SK-N-SH (cell line): ENCODE measurements around the gene CHDH. TPM values are rescaled to one million over a fixed set of nuclear protein-coding genes. Genes with fewer than 3 reads are reported as not detected.

Experiments used
- CTCF ChIA-PET: fragments of 300-600, 350-600 bp; formaldehyde crosslinking; extraction: SDS; loops from one replicate; lab custom pipeline; 2021; lab: Yijun Ruan, JAX
- POLR2A ChIA-PET: fragments of 350-600 bp; sonication (Branson Sonifier 250); formaldehyde crosslinking; extraction: SDS; loops from one replicate; lab custom pipeline; 2020; ENCODE audit warnings: antibody characterized with exemption, inconsistent platforms; lab: Yijun Ruan, JAX
- DNase-seq: peaks from one replicate; pipeline ENCODE4 v3.0.0; 2012
- H2AFZ ChIP-seq: fragments of 200-600 bp; sonication (generic); 2 replicates; pipeline ENCODE4 v1.8.1; 2016; ENCODE audit warnings: antibody characterized with exemption, mild to moderate bottlenecking, low read depth
- H3F3A ChIP-seq: fragments of 200-600 bp; sonication (generic); replicated peaks from 2 replicates; pipeline ENCODE3; 2016; ENCODE audit warnings: antibody characterized with exemption, mild to moderate bottlenecking; ENCODE audit not compliant: insufficient read depth
- H3K27ac ChIP-seq, 2 experiments: fragments of 200-500 bp in 1 of 2; fragments of 200-600 bp in 1 of 2; sonication (Bioruptor generic) in 1 of 2; sonication (generic), shearing (Covaris generic) in 1 of 2; 2 replicates each; pipeline versions ENCODE4 v1.5.1 to v1.6.1; 2014 to 2016; ENCODE audit warnings: low read depth in 2 of 2, inconsistent platforms in 1 of 2, low read length in 1 of 2, mild to moderate bottlenecking in 1 of 2, mixed read lengths in 1 of 2
- H3K27me3 ChIP-seq: fragments of 200-600 bp; sonication (generic), shearing (Covaris generic); 2 replicates; pipeline ENCODE4 v1.6.1; 2016; ENCODE audit warnings: mixed run types; ENCODE audit not compliant: insufficient read depth
- H3K36me3 ChIP-seq, 2 experiments: fragments of 200-500 bp in 1 of 2; fragments of 200-600 bp in 1 of 2; sonication (Bioruptor generic) in 1 of 2; sonication (generic) in 1 of 2; replicated peaks in 1 of 2; 2 replicates each; pipeline versions ENCODE3 to v1.5.1; 2014 to 2016; ENCODE audit warnings: low read length in 1 of 2, mild to moderate bottlenecking in 1 of 2; ENCODE audit not compliant: insufficient read depth in 2 of 2, control insufficient read depth in 1 of 2
- H3K4me1 ChIP-seq, 2 experiments: fragments of 200-500 bp in 1 of 2; fragments of 200-600 bp in 1 of 2; sonication (Bioruptor generic) in 1 of 2; sonication (generic), shearing (Covaris generic) in 1 of 2; 2 replicates each; pipeline versions ENCODE4 v1.5.1 to v1.6.1; 2014 to 2016; ENCODE audit warnings: low read depth in 1 of 2, low read length in 1 of 2, mixed run types in 1 of 2; ENCODE audit not compliant: insufficient read depth in 2 of 2, control insufficient read depth in 1 of 2
- H3K4me2 ChIP-seq: fragments of 200-600 bp; sonication (generic), shearing (Covaris generic); 2 replicates; pipeline ENCODE4 v1.6.1; 2017; ENCODE audit warnings: mixed run types
- H3K4me3 ChIP-seq, 2 experiments: fragments of 200-500 bp in 1 of 2; fragments of 200-600 bp in 1 of 2; sonication (Bioruptor generic) in 1 of 2; sonication (generic), shearing (Covaris generic) in 1 of 2; 2 replicates each; pipeline versions ENCODE4 v1.5.1 to v1.8.1; 2014 to 2016; ENCODE audit warnings: low read depth in 2 of 2, inconsistent platforms in 1 of 2, low read length in 1 of 2, mild to moderate bottlenecking in 1 of 2, mixed read lengths in 1 of 2, moderate library complexity in 1 of 2
- H3K79me2 ChIP-seq: fragments of 200-600 bp; sonication (generic); 2 replicates; pipeline ENCODE4 v1.8.1; 2017; ENCODE audit warnings: mild to moderate bottlenecking; ENCODE audit not compliant: insufficient read depth
- H3K9ac ChIP-seq: fragments of 200-600 bp; sonication (generic); 2 replicates; pipeline ENCODE4 v1.6.1; 2017; ENCODE audit warnings: mixed run types
- H3K9me2 ChIP-seq: fragments of 200-600 bp; sonication (generic); 2 replicates; pipeline ENCODE4 v1.6.1; 2017; ENCODE audit warnings: mixed run types
- H3K9me3 ChIP-seq: fragments of 200-600 bp; sonication (generic); 2 replicates; pipeline ENCODE4 v1.6.1; 2017; ENCODE audit warnings: mixed run types, mild to moderate bottlenecking, moderate library complexity
- H4K20me1 ChIP-seq: fragments of 200-600 bp; sonication (generic); 2 replicates; pipeline ENCODE4 v1.6.1; 2017; ENCODE audit warnings: mild to moderate bottlenecking, mixed run types; ENCODE audit not compliant: insufficient read depth
- CTCF ChIP-seq: fragments of 200-600 bp; sonication (generic); IDR thresholded peaks from 2 replicates; pipeline ENCODE4 v1.6.1; 2017; ENCODE audit warnings: antibody characterized with exemption, mild to moderate bottlenecking, moderate library complexity
- ELF1 ChIP-seq: IDR thresholded peaks from 2 replicates; pipeline ENCODE4 v1.4.0; 2012
- EP300 ChIP-seq, 2 experiments: IDR thresholded peaks; 2 replicates each; pipeline versions ENCODE4 v1.4.0 to v1.6.1; 2012; ENCODE audit warnings: borderline replicate concordance in 1 of 2, low read depth in 1 of 2, low read length in 1 of 2
- FOSL2 ChIP-seq: IDR thresholded peaks from 2 replicates; pipeline ENCODE4 v1.4.0; 2012; ENCODE audit warnings: low read depth, mild to moderate bottlenecking, moderate library complexity, borderline replicate concordance
- FOXM1 ChIP-seq: IDR thresholded peaks from 2 replicates; pipeline ENCODE4 v1.4.0; 2012; ENCODE audit warnings: low read depth, mild to moderate bottlenecking
- GABPA ChIP-seq: IDR thresholded peaks from 2 replicates; pipeline ENCODE4 v1.4.0; 2012; ENCODE audit warnings: low read depth, mild to moderate bottlenecking
- POLR2AphosphoS5 ChIP-seq: IDR thresholded peaks from 2 replicates; pipeline ENCODE4 v1.6.1; 2012; ENCODE audit warnings: low read depth, low read length
- RCOR1 ChIP-seq: fragments of 150-350 bp; IDR thresholded peaks from 2 replicates; pipeline ENCODE4 v1.6.1; 2017; ENCODE audit warnings: antibody characterized with exemption, low read length
- RFX5 ChIP-seq: IDR thresholded peaks from 2 replicates; pipeline ENCODE4 v1.6.1; 2012; ENCODE audit warnings: mild to moderate bottlenecking, improper control_type of control experiment, low read length
- RXRA ChIP-seq: IDR thresholded peaks from 2 replicates; pipeline ENCODE4 v1.4.0; 2012; ENCODE audit warnings: low read depth, mild to moderate bottlenecking, borderline replicate concordance
- SIN3A ChIP-seq: IDR thresholded peaks from 2 replicates; pipeline ENCODE4 v1.6.1; 2012; ENCODE audit warnings: low read depth, mild to moderate bottlenecking, low read length, moderate library complexity, borderline replicate concordance
- TAF1 ChIP-seq: IDR thresholded peaks from 2 replicates; pipeline ENCODE4 v1.6.1; 2012; ENCODE audit warnings: low read depth, mild to moderate bottlenecking, low read length, moderate library complexity, borderline replicate concordance
- USF1 ChIP-seq: IDR thresholded peaks from 2 replicates; pipeline ENCODE4 v1.4.0; 2012; ENCODE audit warnings: low read depth, borderline replicate concordance
- whole genome bisulfite sequencing: methylation state at CpG from one replicate; pipeline ENCODE4 v1.1.6; 2017; ENCODE audit warnings: low lambda C conversion rate; 5-methylcytosine and 5-hydroxymethylcytosine counted together
- polyA plus RNA-seq, 3 experiments: library from polyadenylated mRNA; depleted of rRNA; stranded (reverse); fragments of >200 nt; gene quantifications; 2 replicates each; pipeline ENCODE4 v1.2.3, GENCODE V29; 2012
- TF ChIP-seq, protein P1 (sequence below): IDR thresholded peaks from 2 replicates; pipeline ENCODE4; 2012

The CHDH gene
- polyA plus RNA-seq, 1 of the 3 experiments (the other 2 are of a cell fraction): 0.33 TPM

DNA sequence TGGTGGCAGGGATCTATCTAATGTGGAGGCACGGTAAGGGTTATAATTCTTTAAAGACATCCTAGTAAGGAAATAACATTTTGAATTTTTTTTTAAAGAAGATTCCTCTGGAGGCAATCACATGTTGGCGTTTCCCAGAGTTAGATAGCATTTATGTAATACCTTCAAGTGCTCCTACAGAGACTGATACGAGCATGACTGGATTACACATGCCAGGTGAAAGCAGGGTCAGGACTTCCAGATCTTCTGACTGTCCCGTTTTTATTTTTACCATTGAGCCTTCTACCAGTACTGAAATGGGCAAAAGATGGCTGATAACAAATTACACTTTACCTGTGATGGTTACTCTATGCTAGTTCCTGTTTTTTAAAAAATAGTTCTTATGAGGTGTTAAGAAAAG is 14.0 kb upstream of the CHDH start:
- no peak overlapping the region for H3K27ac ChIP-seq
- H3K79me2 ChIP-seq: no peaks in the 10 kb centered on the region
- no peaks in the 10 kb centered on the region for H3K9me3 ChIP-seq
- CTCF ChIA-PET: no interaction called here
- TF ChIP-seq SIN3A (no peak), FOSL2 (no peak), FOXM1 (no peak), RFX5 (no peak), RCOR1 (no peak), RXRA (no peak), POLR2AphosphoS5 (no peak), CTCF (no peak), USF1 (no peak)
- TF ChIP-seq, protein P1, sequence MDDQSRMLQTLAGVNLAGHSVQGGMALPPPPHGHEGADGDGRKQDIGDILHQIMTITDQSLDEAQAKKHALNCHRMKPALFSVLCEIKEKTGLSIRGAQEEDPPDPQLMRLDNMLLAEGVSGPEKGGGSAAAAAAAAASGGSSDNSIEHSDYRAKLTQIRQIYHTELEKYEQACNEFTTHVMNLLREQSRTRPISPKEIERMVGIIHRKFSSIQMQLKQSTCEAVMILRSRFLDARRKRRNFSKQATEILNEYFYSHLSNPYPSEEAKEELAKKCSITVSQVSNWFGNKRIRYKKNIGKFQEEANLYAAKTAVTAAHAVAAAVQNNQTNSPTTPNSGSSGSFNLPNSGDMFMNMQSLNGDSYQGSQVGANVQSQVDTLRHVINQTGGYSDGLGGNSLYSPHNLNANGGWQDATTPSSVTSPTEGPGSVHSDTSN: no peak
- TF ChIP-seq, all 33 proteins: peak for 0
- Histone ChIP-seq H4K20me1 (no peaks in the 10 kb centered on the region), H3K4me1 (no peaks in the 10 kb centered on the region), H3K27me3 (no peaks in the 10 kb centered on the region), H3K9me2 (peaks cover 2% of the 10 kb centered on the region; the same call in 1 of the 2 replicates), H2AFZ (no peak overlapping the region), H3F3A (no peaks in the 10 kb centered on the region), H3K36me3 (peaks cover 16 to 49% of the 10 kb centered on the region in 2 experiments), H3K9ac (no peak overlapping the region), H3K4me3 (no peak overlapping the region), H3K4me2 (no peak overlapping the region)
- no peak for DNase-seq
- 92% methylated on average over 4 of the region's 4 CpGs for WGBS
- POLR2A ChIA-PET: no interaction called here

DNA sequence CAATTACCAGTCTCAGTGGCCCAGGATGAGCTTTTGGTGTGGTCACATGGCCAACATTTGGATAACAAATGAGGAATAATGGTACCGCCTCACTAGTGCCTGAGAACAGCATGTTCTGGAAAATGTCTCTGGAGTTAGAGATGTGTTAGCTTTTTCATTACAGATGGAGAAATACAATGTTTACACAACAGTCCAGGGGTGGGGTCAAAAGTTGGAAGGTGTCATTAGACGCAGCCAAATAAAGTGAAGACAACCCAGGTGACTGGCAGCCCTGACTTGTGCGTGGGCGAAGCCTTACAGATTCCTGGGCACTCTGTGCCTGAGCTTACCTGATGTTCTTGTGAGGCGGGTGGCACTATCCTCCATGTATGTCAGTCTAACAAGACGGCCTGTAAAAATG is 13.0 kb upstream of the CHDH start:
- Histone ChIP-seq H2AFZ (no peak overlapping the region), H3F3A (no peaks in the 10 kb centered on the region), H3K9me2 (peaks cover 2% of the 10 kb centered on the region; the same call in 1 of the 2 replicates), H3K4me1 (no peaks in the 10 kb centered on the region), H3K9ac (no peak overlapping the region), H4K20me1 (no peaks in the 10 kb centered on the region), H3K36me3 (peaks cover 16 to 40% of the 10 kb centered on the region in 2 experiments), H3K9me3 (no peaks in the 10 kb centered on the region), H3K79me2 (no peaks in the 10 kb centered on the region), H3K4me3 (no peak overlapping the region), H3K4me2 (no peak overlapping the region), H3K27me3 (no peaks in the 10 kb centered on the region), H3K27ac (no peak overlapping the region)
- ChIA-PET POLR2A (no interaction called here), CTCF (no interaction called here)
- no peak for DNase-seq
- WGBS: 97% methylated on average over 6 of the region's 6 CpGs
- TF ChIP-seq USF1 (no peak), FOXM1 (no peak), TAF1 (no peak), ELF1 (no peak), GABPA (no peak), EP300 (IDR thresholded peaks at IDR 0.05; ENCODE audit: borderline replicate concordance in 1 of 2, low read depth in 1 of 2, low read length in 1 of 2) (no peak)
